ENCODE results near the gene ZFYVE27.

Gene ZFYVE27

DNA sequence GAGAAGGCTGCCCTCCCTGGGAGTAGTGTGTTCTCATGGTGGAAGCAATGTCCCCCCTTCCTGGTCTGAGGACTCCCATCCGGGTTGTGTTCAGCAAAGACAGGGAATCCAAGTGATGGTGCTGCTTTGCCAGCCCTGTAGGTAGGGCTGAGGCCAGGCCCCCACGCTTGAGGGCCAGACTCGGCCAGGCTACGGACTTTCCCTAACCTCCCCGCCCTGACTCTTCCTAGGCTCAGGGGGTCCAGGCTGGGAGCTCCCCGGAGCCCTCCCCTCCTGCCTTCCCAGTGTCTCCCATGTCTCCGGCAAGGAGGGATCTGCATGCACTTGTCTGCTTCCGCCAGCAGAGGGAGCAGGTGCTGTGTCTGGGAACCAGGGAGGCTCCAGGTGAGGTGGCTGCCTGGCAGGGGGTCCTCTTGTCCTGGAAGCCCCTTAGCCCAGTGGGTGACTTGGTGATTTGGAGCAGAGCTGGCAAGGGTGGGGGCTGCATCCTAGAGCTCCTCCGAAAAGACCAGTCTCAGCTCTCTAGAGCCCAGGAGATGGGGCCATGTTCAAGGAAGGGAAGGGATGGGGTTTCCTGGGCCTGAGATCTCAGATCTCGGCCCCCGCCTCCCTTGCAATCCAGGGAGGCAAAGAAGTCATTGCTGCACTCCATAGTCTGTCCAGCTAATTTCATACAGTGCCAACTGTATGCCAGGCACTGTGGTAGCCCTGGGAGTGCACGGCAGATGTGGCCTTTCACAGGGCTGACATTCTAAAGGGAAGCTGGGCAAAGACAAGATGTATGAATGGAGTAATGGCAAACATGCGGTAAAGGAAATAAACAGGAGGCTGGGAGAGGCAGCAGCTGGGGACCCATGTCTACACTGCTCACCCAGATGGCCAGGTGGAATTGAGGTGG, 55.1 kb downstream of the ZFYVE27 start:
- DNase-seq (ENCODE audit: low read depth), result peak; percentile 36

DNA sequence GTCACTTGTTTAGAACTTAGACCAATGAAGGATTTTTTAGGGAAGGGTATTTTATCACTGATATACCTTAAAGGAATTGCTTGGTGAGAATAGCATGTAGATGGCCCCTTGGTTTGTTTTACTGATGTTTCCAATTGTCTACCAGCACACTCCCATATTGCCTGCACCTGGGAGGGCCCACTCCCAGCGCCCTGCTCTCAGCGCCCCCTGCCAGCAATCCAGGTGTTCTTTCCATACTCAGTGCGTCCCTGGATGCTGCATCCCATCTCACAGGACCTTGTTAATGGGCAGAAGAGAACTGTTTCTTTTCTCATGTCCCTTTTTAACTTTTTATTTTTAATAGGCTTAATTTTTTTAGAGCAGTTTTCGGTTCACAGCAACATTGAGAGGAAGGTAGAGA, 59.0 kb downstream of the ZFYVE27 start:
- no peak for DNase-seq (ENCODE audit: low read depth)

DNA sequence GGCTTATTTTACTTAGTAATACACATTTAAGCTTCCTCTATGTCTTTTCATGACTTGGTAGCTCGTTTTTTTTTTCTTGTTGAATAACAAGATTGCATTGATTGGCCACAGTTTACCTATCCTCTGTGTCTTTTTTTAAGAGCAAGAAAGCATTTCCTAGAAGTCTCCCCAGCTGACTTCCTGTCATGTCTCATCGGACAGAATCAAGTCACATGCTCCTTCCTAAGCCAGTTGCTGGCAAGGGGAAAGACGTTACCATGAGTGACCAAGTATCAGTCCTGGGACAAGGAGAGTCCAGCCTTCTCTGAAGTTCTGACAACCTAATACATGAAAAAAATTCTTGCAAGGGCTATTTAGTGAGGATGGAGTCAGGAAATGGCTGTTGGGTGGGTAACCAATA, 59.7 kb downstream of the ZFYVE27 start:
- DNase-seq (ENCODE audit: low read depth), result no peak

DNA sequence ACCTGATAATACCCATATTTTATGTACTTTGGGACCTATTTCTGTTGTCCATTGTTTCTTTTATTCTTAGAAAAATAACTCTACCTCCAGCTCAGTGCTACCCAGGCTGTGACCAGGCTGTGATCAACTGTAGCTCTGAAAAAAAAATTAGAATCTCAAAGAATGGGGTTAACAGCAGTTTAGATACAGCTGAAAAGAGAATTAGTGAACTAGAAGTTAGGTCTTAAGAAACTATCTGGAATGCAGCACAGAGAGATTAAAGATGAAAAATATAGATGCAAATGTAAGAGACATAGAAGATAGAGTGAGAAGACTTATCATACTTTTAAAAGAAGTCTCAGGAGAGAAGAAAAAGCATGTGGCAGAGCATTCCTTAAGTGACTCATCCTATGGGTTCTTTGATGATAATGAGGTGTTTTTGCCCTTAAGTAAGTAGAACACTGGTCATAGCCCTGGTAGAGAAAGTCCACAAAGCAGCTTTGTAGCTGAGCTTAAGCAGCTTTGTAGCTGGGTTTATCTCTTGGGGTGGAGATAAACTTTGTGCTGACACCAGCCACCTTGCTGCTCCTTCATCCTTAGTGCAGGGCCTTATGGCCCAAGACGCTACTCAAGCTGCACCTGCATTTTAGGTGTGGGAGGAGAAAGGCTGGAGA, 62.2 kb downstream of the ZFYVE27 start:
- no peak for DNase-seq (ENCODE audit: low read depth)

DNA sequence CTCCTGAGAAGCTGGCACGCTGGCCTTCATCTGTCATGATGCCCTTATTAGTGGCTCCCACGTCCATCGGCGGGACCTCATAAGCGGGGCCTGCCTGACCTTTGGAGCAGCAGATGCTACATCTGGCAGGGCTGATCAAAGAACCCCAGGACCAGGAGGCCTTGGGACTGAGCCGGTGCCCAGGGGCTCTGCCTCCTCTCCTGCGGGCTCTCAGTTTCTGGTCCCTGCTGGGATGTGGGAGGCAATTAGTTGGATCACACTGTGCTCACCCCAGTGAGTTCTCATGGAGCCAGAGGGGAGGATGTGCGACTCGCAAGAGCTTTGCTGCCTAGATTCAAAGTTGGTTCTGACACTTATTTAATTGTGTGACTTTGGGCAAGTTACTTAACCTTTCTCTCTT, 63.5 kb downstream of the ZFYVE27 start:
- no peak for DNase-seq (ENCODE audit: low read depth)

DNA sequence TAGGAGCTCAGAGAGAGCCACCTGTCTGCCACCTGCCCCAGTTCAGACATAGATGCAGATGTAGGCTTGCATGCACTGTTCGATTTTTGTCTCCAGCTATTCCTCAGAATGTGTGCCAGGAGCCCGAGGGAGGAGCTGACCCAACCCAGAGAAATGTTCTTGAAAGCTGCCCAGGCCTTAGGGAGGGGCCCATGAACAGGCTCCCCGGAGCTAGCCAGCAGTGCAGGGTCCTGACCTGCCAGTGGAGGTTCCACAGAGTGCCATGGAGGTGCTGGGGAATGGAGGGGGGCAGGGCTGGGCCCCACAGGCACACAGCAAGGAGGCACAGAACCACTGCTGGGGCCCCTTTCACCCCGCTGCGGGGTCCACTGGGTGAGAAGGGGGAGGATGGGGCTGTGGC, 64.5 kb downstream of the ZFYVE27 start:
- DNase-seq (ENCODE audit: low read depth), result no peak

DNA sequence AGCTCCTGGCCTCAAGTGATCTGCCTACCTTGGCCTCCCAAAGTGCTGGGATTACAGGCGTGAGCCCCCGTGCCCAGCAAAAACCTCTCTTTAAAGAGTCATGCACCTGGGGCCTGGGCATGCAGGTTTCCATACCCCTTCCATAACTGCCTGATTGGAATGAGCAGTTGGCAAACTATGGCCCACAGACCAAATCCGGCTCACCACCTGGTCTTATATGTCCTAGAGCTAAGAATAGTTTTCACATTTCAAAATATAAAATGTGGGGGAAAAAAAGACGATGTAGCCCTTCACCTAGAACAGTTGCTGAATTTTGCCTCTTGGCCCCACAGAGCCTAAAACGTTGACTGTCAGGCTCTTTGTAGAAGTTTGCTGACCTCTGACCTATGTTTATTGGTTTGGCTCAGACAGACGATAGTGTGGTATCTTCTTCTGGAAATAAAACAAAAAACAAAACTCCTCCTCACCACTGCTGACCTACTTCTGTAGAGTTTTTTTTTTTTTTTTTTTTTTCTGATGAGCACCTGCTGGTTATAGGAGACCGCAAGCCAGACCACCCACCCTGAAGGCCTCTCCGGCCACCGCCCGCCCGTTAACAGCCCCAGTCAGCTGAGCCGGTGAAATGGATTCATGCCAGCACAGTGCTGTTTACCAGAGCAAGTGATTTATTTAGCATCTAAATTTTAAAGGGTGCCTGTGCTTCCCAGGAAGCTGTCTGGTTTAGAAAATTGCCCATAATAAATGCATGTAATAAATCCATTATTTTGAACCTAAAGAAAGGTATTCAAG, 68.4 kb downstream of the ZFYVE27 start:
- DNase-seq (ENCODE audit: low read depth), result no peak

DNA sequence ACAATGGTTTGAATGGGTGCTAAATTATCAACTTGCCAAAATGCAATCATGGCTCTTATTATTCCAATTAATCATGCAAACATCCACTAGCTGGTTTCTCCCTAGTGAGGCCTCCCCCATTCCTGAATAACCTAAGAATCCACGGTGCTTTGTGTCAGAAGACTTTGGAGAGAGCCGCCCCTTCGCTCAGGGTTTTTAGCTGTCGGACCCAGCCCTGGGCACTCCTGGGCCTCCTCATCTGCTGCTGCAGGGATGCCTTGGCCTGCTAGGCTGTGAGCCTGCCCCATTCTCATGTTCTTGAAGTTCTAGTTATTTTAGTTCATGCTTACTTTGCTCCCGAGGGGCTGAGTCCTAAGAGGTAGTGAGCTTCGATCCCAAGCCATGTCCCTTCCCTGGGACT, 69.0 kb downstream of the ZFYVE27 start:
- DNase-seq (ENCODE audit: low read depth), result no peak

DNA sequence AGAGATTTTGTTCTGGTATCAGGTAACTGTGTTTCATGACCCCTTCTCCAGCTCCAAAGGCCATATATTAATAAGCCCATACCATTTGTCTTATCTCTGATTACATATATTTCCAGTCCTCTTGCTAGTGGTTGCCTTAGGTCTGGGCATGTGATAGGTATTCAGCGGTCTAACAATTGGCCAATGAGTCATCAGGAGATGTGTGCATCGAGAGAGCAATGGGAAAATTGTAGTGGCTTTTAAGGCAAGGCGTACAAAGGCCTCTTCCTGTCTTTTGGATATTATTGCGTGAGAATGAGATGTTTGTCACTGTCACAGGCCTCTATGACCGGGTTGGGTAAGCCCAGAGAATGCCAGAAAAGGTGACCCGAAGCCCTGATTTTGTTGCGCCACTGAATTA, 73.5 kb downstream of the ZFYVE27 start:
- DNase-seq (ENCODE audit: low read depth), result no peak

All from T-helper 22 cell (primary cell).